NB4 (cell line): ENCODE measurements around the gene OSMR.

Experiments
- DNase-seq: peaks from one replicate; pipeline ENCODE4 v3.0.0; 2010; ENCODE audit warnings: low read depth
- H3K4me3 ChIP-seq: one replicate; pipeline ENCODE4 v1.5.1; 2011; ENCODE audit warnings: mild to moderate bottlenecking, low read depth, low read length, moderate library complexity
- MAX ChIP-seq: IDR thresholded peaks from 2 replicates; pipeline ENCODE4 v1.6.1; 2011; ENCODE audit warnings: low read depth, low read length
- MYC ChIP-seq: IDR thresholded peaks from 2 replicates; pipeline ENCODE4 v1.6.1; 2011; ENCODE audit warnings: low read depth, low read length
- POLR2A ChIP-seq: IDR thresholded peaks from 2 replicates; pipeline ENCODE4 v1.6.1; 2011; ENCODE audit warnings: mild to moderate bottlenecking; ENCODE audit not compliant: insufficient read length; ENCODE audit errors: extremely low read depth
- TF ChIP-seq, protein P1 (sequence below): IDR thresholded peaks from one replicate; pipeline ENCODE4 v1.5.1; 2012; ENCODE audit warnings: low read depth, low read length

Gene OSMR

GRCh38 chr5:38874948-38875456 is 29.2 kb downstream of the OSMR start:
- TF ChIP-seq MYC (no peak), POLR2A (no peak), MAX (no peak)
- TF ChIP-seq, protein P1, sequence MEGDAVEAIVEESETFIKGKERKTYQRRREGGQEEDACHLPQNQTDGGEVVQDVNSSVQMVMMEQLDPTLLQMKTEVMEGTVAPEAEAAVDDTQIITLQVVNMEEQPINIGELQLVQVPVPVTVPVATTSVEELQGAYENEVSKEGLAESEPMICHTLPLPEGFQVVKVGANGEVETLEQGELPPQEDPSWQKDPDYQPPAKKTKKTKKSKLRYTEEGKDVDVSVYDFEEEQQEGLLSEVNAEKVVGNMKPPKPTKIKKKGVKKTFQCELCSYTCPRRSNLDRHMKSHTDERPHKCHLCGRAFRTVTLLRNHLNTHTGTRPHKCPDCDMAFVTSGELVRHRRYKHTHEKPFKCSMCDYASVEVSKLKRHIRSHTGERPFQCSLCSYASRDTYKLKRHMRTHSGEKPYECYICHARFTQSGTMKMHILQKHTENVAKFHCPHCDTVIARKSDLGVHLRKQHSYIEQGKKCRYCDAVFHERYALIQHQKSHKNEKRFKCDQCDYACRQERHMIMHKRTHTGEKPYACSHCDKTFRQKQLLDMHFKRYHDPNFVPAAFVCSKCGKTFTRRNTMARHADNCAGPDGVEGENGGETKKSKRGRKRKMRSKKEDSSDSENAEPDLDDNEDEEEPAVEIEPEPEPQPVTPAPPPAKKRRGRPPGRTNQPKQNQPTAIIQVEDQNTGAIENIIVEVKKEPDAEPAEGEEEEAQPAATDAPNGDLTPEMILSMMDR, result no peak
- H3K4me3 ChIP-seq, result no peak overlapping the region

GRCh38 chr5:38878391-38879077 is 32.7 kb downstream of the OSMR start:
- no peak overlapping the region for H3K4me3 ChIP-seq
- TF ChIP-seq MAX (no peak), POLR2A (no peak), MYC (no peak)
- TF ChIP-seq, protein P1, result no peak
- DNase-seq, result peak; percentile 5

More at GRCh38 chr5:38874948-38875456, 29.2 kb downstream of the OSMR start:
- DNase-seq, result no peak

DNA sequence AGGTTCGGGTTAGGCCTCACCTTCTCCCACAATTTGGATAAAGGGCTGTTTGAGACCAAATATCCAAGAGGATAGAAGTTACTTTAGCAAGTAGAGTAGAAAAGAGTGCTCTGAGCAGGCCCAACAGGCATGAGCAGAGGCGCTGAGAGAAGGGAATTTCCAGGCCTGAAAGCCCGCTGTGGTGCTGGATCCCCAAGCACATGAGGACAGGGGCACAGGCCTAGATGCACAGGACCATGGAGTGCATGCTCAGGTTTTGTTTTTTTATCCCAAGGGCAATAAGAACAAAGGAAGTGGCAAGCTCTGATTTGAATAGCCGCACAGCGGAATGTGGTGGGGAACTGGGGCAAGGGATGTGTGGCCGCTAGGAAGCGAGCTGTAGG is 33.3 kb downstream of the OSMR start:
- DNase-seq, result no peak
- H3K4me3 ChIP-seq, result no peak overlapping the region
- no peak for TF ChIP-seq MAX
- TF ChIP-seq MYC, result no peak
- no peak for TF ChIP-seq POLR2A
- TF ChIP-seq, protein P1, result no peak

- TF ChIP-seq POLR2A (no peak), MAX (no peak), MYC (no peak)
- TF ChIP-seq, protein P1, result no peak
- H3K4me3 ChIP-seq, result no peak overlapping the region
- no peak for DNase-seq
Measured at GRCh38 chr5:38883842-38884241, 38.0 kb downstream of the OSMR start.

DNA sequence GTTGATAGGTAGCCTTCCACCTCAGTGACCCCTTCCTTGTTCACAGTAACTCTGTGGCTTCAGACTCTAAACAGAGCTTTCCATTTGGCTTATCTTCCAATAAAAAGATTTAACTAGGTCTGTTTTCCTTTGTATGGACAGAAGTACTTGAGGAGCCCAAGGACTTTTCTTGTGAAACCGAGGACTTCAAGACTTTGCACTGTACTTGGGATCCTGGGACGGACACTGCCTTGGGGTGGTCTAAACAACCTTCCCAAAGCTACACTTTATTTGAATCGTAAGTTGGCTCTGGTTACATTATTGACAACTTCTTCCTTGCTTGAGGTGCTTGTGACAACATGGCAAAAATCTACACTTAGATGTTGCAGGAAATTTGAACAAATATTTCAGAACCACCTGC is 39.4 kb downstream of the OSMR start:
- DNase-seq, result no peak
- no peak overlapping the region for H3K4me3 ChIP-seq
- TF ChIP-seq MAX, result no peak
- TF ChIP-seq, protein P1, result no peak
- no peak for TF ChIP-seq POLR2A
- no peak for TF ChIP-seq MYC
